GM21576 (cell line): ENCODE results near the gene CMSS1.

Experiments
- ATAC-seq: cut with Tn5 transposase; IDR thresholded peaks from one replicate; pipeline ENCODE4 v1.9.1; 2021; ENCODE audit warnings: mild to moderate bottlenecking, moderate library complexity; ENCODE audit not compliant: unreplicated experiment

Gene CMSS1

DNA sequence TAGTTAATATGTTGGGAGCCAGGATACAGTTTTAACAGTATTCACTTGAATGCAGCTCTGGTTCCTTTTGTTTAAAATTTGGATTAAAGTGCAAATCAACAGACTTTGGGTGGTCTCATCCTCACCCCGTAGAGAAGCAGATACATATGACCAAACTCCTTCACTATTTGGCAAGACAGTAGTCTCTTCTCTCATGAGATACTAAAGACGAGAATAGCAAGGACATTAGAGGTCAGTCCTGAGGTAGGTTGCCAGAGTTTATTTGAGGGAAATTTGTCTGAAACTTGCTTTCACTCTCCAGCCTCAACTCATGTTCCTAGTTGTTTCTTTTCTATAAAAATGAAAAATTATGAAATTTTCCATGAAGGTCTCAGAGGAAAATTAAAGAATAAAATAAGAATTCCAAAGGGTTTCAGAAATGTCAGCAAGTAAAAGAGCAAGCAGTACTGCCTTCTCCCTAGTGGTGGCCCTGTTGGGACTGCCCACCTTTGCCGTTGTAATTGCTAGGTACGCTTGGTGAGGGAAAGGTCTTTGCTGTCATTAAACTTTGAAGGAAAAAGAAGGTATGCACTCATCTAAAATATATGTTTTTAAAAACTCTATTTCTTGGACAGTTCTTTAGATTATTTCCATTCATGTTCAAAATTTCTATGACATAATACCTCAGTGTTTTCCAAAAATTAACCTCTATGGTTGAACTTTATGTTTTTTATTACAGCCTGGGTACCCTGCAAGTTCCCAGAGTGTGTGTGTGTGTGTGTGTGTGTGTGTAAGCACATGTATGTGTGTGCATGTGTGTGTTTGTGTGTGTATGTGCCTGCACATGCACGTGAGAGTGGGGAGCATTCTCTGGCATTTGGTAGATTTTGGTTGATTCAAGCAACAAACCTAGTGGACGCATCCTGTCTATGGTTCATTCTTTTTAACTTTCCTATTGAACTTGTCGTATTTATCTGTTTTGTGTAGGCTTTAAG lies 111.4 kb downstream of the CMSS1 start:
- ATAC-seq: no peak

DNA sequence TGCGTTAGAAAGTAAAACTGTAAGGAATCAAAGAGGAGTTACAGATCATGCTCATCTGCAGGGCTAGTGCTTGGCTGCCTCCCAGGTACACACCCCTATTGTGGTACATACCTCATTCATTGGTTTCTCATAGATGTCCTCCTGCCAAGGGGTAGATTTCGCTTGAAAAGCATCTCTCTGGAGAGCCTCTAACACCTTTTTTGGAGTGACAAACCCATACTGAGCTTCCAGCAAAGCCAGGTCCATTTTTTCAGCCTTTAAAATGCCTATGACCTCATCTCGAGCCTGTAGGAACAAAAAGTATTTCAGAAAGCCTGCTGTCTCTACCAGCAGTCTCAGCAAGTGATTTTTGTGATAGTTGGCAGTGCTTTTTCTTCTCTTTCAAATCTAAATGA lies 112.1 kb downstream of the CMSS1 start:
- no peak for ATAC-seq

DNA sequence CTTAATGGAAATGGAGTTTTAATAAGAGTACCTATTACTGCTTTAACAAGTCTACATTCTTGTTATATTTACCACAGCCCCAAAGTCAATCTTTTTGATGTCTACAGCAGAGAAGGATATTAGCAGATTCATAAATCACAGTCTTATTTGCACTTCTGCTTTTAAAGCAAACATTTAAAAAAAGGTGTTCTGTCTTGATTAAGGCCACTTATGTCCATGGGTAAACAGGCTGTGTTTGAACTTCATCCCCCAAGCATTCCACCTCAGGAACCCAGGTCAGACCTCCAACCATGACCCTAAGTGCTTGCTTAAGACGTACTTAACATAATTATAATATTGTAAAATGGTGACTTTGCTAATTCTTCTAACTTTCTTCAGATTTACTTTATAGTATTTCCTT lies 113.4 kb downstream of the CMSS1 start:
- ATAC-seq: no peak

DNA sequence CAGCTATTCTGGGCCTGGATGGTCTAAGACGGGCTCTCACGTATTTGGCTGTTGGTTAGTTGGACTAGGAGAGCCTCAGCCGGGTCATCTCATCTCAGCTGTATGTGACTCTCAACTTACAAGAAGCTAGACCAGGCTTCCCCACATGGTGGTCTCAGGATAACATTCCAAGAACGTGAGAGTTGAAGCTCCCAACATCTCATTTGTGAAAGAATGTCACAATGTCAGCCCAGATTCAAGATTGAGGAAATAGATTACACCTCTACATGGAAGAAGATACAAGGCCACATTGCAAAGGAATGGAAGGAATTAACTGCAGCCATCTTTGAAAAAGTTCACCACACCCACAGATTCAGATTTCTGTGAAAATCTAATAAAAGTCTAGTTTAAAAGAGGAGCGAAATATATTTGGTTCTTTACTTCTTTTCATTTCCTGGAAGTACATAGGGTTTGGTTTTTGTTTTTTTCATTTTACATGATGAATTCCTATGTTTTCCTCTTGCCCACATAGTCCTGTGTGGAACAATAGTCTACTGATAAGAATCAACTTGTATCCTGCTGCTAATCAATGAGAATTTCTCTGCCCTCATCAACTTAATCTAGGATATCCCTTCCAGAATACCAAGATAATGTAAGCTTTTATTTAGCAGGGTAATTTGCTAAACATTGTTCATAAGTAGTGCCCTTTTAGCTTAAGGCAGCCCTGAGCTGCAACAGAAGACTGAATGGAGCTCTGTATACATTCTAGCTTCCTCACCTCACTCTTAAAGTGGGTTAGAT lies 116.5 kb downstream of the CMSS1 start:
- ATAC-seq: no peak

DNA sequence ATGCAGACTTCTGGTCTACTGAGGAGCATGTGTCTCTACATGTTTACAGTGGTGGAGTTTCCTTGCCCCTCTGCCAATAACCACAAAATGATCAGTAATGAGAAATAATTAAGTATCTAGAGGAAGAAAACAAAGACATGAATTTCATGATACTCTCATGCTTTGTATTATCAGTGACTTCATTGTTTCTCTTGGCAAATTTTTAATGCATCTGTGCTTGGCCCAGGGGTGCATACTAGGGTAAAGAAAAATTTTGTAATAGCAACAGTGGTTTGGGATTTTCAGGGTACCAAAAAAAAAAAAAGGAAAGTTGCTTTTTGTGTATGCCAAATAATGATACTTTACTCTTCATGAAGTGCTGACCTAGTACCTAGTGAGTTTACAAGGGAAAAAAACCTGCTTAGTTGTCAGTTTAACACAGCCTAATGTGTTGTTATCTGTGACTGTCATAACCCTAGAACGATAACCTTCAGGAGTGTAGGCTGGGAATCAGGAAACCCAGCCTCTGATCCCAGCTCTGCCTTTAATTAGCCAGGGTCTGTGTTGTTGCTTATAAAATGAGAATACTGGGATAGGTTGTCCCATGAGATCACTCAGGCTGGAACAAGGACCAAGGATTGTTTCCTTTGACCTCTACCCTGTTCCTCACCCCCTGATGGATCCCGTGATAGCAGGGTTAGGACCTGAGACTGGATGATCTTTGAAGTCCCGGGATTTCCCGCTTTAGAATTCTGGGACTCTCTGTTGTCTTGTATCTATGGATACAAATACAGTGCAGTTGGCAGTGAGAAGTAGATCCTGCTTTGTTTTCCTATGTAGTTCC lies 117.5 kb downstream of the CMSS1 start:
- ATAC-seq: no peak

DNA sequence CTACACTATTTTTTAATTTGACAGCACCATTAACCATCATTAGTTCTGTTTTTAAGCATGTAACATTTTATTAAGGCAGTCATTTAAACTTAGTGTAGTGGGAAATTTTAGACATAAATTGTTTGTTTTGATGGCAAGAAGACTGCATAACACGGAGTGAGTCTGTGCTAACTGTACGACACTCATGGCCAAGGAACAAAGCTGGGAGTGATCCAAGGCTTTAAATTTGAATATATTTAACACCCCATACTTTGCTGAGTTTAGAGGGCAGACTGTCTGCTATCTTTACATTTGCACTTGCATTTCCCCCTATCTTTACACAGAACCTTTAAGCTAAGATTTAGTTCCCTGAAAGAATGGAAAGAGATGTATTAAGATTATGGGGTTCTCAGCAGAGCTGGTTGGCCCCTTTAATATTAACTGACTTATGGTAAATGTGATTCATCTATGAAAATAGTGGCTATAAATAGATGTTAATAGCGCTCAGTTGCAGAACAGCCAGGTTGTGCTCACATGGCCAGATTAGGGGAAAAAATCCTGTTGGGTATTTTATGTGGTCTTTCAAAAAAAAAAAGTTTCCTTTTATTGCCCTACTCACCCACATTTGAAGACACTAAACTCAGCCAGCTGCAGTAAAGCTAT lies 120.7 kb downstream of the CMSS1 start:
- ATAC-seq: no peak

DNA sequence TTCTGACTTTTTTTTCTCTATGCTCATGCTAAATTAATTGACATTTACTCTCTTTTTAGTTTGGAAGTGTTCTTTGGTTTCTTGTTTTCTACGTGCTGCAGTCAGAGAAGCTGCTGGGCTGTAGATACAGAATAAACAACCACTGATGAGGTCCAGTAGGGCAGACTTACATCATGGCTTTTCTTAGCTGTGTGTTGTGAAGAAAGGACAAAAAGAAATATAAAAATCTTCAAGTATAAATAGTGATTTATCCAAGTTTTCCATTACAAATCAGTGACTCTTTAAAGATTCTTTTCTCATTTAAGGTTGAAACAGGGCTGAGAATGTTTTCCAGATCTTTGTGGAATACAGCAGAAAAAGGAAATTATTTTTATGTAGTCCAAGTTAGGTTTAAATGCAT lies 122.2 kb downstream of the CMSS1 start:
- no peak for ATAC-seq

DNA sequence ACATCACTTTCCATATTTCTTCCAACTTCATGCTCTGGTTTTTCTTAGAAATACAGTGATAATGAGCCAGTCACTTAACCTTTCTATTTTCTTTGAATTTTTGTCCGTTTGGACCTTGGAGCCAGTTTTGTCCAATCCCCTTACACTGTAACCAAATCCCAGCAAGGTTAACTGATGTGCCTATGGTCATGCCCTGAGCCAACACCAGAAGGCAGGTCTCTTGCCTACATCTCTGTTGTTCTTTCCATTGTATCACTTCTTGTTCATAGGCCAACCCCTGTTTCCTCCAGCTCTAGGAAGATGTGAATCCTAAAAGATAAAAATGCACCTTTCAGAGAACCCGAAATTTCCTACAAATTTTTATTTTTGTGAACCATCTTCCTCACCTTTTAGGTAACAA lies 122.7 kb downstream of the CMSS1 start:
- ATAC-seq: no peak

DNA sequence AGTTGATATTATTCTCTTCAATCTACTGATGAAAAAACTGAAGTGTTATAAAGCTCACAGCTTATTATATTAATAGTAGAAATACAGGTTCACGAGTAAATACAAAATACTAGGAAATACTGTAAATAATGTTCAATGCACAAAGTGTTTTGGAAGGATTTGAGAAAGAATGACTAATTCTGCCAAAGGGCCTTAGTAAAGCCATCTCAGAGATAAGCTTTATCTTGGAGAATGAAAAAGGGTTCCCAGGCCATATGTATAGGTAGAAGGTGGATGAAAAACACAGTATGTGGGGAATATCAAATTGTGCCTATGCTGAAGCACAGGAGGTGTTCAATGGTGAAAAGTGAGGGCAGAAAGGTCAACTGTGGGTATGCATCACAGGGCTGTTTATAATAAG lies 123.5 kb downstream of the CMSS1 start:
- no peak for ATAC-seq

DNA sequence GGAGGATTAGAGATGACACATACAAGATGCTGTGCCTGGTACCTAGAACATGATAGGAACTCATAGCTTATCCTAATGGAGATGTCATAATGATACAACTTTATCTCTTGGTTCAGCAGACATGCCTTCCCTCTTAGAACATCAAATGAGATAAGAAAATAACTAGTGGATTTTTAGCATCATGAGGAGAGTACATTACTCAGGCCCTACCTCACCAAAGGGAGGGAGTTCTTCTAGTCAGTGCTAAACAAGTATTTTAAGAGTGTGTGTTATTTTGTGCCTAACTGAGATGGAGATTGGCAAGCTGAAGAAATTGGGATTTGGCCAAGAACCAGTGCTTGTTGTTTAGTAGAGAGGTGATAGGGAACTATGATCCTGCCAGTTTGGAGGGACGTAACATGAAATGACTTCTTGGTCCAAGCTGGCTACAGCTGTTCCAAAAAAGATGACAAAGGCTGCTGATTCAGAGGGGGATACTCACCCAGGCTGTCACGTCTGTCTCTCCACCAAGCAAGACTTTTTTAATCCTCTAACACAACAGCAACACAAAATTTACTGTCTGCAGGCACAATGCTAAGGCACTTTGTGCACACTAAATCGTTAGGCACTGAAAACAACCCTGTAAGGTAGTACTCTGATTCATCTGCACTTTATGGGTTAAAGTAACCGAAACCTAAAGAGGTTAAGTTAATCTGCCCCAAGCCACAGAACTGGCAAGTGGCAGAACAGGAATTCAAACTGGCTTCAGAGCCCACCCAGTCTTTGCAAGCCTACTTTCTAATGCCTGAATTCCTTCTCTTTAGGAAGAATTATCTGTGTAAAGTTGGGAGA lies 126.5 kb downstream of the CMSS1 start:
- no peak for ATAC-seq

DNA sequence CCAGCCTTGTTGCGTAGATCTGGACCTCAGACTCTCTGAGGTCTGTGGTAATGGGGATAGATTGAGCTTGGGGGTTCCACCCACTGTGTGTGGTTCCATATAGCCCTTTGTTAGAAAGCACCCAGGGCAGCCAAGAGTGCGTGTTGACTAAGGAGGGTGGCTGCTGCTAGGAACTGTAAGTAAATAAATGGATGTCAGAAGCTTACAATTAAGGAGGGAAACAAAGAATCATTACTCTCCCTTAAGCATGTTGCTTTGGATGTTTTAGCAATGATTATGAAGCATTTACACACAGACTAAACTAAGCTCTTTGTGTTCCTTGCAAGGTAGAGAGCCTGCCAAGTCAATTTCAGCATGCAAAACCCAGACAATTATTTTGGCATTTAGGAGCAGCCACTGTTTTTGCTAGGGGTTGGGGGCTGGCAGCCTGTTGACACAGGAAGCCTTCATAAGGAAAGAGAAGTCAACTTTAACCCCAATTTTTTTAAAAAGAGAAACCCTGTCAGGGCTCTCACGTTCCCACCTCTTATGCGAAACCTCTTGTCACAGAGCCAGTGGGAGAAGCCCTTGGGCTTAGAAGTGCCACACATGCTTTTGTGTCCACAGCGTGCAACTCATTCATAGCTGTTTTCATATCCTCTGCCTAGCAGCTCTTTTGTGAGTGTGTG lies 127.8 kb downstream of the CMSS1 start:
- ATAC-seq: no peak

DNA sequence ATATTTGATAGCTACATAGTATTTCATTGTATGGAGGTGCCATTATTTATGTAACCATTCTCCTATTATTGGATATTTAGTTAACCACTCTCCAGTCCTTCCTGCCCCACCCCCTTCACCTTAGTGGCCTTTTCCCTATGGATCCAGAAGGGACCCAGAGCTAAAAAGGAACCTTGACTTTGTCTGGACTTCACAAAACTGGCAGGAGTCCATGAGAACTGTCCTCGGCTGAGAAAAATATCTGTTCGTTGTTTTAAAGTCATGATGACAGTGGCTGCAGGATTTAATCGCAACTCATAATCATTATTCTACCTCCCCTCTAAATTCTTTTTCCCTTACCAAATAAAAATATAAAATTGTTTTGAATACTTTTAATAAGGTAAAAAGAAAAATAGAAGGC lies 129.7 kb downstream of the CMSS1 start:
- no peak for ATAC-seq

DNA sequence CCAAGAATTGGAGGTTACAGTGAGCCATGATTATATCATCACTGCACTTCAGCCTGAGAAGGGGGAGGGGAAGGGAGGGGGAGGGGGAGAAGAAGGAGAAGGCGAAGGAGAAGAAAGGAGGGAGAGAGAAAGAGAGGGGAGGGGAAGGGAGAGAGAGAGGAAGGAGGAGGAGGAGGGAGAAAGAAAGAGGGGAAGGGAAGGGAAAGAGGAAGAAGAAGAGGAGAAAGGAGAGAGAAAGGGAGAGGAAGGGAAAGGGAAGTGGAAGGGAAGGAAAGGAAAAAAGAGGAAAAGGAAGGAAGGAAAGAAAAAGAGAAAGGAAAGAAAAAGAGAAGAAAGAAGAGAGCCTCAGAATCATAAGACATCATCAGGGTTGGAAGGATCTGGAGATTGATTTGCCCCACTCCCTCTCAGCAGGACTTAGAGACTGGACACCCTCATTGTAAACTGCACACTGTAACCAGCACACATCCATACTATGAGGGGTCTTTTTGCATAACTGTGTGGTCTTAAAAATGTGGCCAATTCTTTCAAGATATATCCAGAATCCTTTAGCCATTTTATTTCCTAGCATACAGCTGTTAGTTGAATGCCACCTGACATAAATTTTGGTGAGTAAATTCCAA lies 130.9 kb downstream of the CMSS1 start:
- no peak for ATAC-seq

DNA sequence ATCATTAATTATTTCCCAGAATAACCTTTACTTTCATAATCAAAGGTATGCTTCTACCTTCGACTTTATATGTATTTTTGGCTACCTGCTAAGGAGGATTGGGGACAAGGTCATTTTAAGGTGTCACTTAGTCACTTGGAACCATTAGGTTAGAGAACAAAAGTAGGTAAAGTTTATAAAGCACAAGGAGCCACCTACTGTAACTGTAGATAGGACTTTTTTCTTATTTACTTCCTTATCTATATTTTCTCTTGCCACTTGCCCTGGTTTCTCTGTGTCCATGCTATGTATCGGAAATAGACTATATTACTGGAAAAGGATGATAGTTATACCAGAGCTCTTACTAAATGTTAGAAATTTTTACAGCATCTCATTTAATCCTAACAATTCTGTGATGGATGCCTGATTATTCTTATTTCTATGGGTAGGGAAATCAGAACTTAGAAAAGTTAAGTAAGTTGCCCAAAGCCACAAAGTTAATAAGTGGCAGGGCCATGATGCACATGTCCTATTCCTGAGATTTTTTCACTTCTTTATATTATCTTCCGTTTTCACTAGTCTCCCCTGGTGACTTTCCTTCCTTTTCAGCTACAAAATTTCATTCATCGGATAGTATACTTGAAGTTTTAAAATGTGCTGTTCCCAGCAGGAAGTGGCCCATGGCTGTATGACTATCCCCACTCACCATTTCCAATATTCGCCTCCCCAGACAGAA lies 132.5 kb downstream of the CMSS1 start:
- no peak for ATAC-seq

DNA sequence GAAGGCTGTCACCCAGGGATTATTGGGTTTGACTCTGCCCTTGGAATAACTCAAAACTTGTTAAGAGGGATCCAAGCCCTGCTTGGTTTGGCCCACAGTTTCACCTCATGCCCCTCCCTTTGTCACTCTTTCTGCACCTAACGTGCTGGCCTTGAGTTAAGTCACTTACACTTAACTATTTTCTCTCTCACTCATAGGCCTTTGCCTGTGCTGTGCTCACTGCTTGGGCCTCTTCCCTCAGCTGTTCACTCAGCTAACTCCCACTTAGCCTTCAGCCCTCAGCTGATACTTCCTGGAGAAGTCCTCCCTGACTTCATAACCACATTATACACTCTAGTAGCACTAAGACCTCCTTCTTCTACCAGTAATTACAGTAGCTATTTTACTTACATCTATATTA lies 133.3 kb downstream of the CMSS1 start:
- no peak for ATAC-seq

DNA sequence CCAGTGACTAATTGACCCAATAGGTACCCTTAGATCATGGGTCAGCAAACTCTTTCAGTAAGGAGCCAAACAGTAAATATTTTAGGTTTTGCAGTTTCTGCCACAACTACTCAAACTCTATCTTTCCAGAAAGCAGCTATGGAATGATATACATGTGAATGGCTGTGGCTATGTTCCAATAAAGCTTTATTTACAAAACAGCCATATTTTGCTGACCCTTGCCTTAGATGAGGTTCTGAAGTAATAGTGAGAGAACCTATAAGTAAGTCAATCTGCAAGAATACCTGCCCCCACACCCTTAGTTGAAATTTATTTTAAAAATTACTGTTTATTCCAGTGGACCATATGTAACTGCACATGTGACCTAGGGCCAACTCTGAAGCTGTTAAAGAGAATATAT lies 134.0 kb downstream of the CMSS1 start:
- no peak for ATAC-seq

DNA sequence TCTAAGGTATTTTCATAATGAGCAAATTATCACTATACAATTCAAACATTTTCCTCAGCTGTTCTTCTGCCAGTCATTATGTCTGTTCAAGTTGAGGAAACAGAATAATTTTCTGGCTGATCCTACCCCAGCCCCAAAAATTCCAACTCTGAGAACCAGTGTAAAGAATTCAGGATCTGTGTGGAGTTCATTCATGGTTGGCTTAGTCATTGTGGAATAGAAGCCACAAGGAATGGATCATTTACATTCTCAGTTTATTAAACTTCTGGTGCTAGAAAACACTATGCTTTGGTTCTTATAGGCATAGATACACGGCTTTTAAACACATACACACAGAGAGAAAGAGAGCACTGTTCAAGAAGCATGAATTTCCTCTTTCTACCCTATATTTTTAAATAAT lies 134.6 kb downstream of the CMSS1 start:
- no peak for ATAC-seq

DNA sequence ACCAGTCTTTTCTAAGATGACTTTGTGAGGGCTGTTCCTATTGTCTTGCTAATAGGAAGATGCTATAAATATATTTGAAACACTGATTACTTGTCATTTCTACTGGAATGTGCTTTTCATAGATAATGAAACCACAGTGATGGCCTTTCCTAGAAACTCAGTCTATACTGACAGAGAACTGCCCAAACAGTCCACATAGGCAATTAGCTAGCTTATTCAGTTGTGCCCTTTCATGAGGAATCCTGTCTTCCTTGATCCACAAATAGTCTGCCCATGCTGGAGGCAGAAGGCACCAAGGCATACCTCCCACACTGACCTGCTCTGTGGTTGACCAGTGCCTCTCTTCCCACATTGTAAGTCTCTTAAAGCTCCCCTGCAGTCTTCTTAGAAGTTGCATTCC lies 135.9 kb downstream of the CMSS1 start:
- ATAC-seq: no peak
